Neural cell (in vitro differentiated cells): ENCODE measurements around the gene TPRG1.

Experiments used
- MXI1 ChIP-seq: fragments of 450-650 bp; conservative IDR thresholded peaks from 2 replicates; pipeline ENCODE4 v1.6.1; 2014; ENCODE audit warnings: antibody characterized with exemption, mild to moderate bottlenecking; ENCODE audit not compliant: poor library complexity, severe bottlenecking
- POLR2AphosphoS5 ChIP-seq: IDR thresholded peaks from 2 replicates; pipeline ENCODE4 v1.6.1; 2012

DNA sequence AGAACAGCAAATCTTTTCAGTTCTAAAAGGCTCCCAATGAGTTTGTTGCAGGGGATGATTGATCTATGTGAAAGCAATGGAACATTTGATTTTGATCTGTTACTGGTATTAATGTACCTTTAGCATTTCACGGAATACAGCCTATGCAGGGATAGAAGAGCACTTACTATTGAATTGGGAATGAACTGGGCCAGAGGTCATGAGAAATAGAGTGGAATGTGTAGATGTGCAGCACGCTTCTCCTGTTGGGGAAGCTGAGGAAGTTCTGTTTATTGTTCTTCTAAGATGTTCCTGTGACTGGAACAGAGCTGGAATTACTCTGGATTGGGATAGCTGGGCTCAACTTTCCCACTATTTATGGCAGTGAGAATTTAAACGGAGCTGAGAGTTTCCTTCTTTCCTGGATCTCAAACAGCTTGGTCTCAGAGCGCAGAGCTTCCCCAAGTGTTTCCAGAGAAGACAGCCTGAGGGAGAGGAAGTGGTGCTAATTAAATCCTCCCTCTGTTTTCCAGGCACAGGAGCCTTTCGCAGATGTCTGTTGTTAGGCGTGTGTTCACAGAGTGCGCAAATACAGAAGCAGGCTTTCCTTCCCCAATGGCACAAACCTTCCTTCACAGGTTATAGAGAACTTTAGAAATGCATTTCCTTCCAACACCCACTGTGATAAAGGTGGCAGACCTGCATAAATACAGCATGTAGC lies 32.5 kb downstream of the TPRG1 start:
- TF ChIP-seq POLR2AphosphoS5 (no peak), MXI1 (no peak)
